Endothelial cell of umbilical vein (primary cell): ENCODE results near the gene TRIM56. TPM values are rescaled to one million over a fixed set of nuclear protein-coding genes. Genes with fewer than 3 reads are reported as not detected.
"Not testable (repeated sequence)": the region's sequence is repeated elsewhere in the genome, so short reads cannot be mapped to it uniquely, and the experiment has no call there.

Source experiments
- BruUV-seq: library from RNA; stranded (reverse); fragments of 400-500 nt; replicated peaks from 2 replicates; lab custom pipeline; 2021; lab: Mats Ljungman, UMichigan
- CTCF ChIA-PET: fragments of 300-600, 350-600 bp; sonication (Branson Sonifier 250); formaldehyde crosslinking; loops from one replicate; lab custom pipeline; 2021; ENCODE audit warnings: antibody characterized with exemption, inconsistent platforms; lab: Charles Lee
- POLR2A ChIA-PET: fragments of 300-600, 350-600 bp; sonication (Branson Sonifier 250); formaldehyde crosslinking; loops from one replicate; lab custom pipeline; 2021; ENCODE audit warnings: antibody characterized with exemption, inconsistent platforms; lab: Charles Lee
- DNase-seq: peaks from one replicate; pipeline ENCODE4 v3.0.0-alpha.2; 2011; ENCODE audit warnings: low read depth, low spot score
- FAIRE-seq: peaks from 2 replicates; lab custom pipeline; 2011; peaks lifted over from hg19 to GRCh38; lab: Jason Lieb, UNC
- H2AFZ ChIP-seq: 2 replicates; pipeline ENCODE4 v1.6.0; 2012; ENCODE audit warnings: low read depth, low read length, control low read depth, inconsistent platforms
- H3K27ac ChIP-seq: 2 replicates; pipeline ENCODE4 v1.5.1; 2011; ENCODE audit warnings: low read depth, mild to moderate bottlenecking, control low read depth, low read length, moderate library complexity; ENCODE audit not compliant: insufficient read depth
- H3K27me3 ChIP-seq, 2 experiments: 2 replicates each; pipeline versions ENCODE4 v1.6.0 to v1.6.1; 2011; ENCODE audit warnings: low read length in 2 of 2, mixed read lengths in 1 of 2; ENCODE audit not compliant: control insufficient read depth in 2 of 2, insufficient read depth in 2 of 2
- H3K36me3 ChIP-seq, 2 experiments: 2 replicates in 1 of 2; 3 replicates in 1 of 2; pipeline ENCODE4 v1.5.1; 2011; ENCODE audit warnings: low read length in 2 of 2, mild to moderate bottlenecking in 1 of 2, moderate library complexity in 1 of 2; ENCODE audit not compliant: control insufficient read depth in 2 of 2, insufficient read depth in 2 of 2; ENCODE audit errors: extremely low read depth in 1 of 2
- H3K4me1 ChIP-seq: 3 replicates; pipeline ENCODE4 v1.5.1; 2011; ENCODE audit warnings: mild to moderate bottlenecking, low read length; ENCODE audit not compliant: control insufficient read depth, insufficient read depth; ENCODE audit errors: extremely low read depth
- H3K4me2 ChIP-seq: 2 replicates; pipeline ENCODE4 v1.6.1; 2011; ENCODE audit warnings: low read length, control low read depth, mixed read lengths; ENCODE audit not compliant: insufficient read depth
- H3K4me3 ChIP-seq, 3 experiments: fragments of 200-600 bp in 1 of 3; sonication (generic), shearing (Covaris generic) in 1 of 3; replicated peaks in 1 of 3; 2 replicates each; pipeline ENCODE4 v1.5.1; 2011 to 2016; ENCODE audit warnings: control low read depth in 3 of 3, low read length in 3 of 3, mild to moderate bottlenecking in 2 of 3, inconsistent platforms in 1 of 3, low read depth in 1 of 3, moderate library complexity in 1 of 3; ENCODE audit not compliant: insufficient read depth in 1 of 3
- H3K79me2 ChIP-seq: 2 replicates; pipeline ENCODE4 v1.6.0; 2012; ENCODE audit warnings: low read length, inconsistent platforms; ENCODE audit not compliant: control insufficient read depth, insufficient read depth
- H3K9ac ChIP-seq: replicated peaks from 2 replicates; pipeline ENCODE3; 2011; ENCODE audit warnings: low read length, control low read depth; ENCODE audit not compliant: insufficient read depth; ENCODE audit errors: extremely low read depth
- H3K9me1 ChIP-seq: replicated peaks from 3 replicates; pipeline ENCODE4 v1.6.0; 2011; ENCODE audit warnings: mild to moderate bottlenecking, low read length; ENCODE audit not compliant: control insufficient read depth, insufficient read depth; ENCODE audit errors: extremely low read depth
- H3K9me3 ChIP-seq: replicated peaks from 2 replicates; pipeline ENCODE4 v1.5.1; 2012; ENCODE audit warnings: low read length, inconsistent platforms; ENCODE audit not compliant: control insufficient read depth, insufficient read depth
- H4K20me1 ChIP-seq: replicated peaks from 2 replicates; pipeline ENCODE3; 2011; ENCODE audit warnings: mild to moderate bottlenecking, low read length; ENCODE audit not compliant: control insufficient read depth, insufficient read depth; ENCODE audit errors: extremely low read depth
- EZH2 ChIP-seq: IDR thresholded peaks from 2 replicates; pipeline ENCODE4 v1.6.1; 2012; ENCODE audit warnings: borderline replicate concordance, low read depth, mild to moderate bottlenecking, moderate library complexity, low read length, inconsistent platforms; ENCODE audit not compliant: severe bottlenecking
- FOS ChIP-seq: IDR thresholded peaks from 2 replicates; pipeline ENCODE4 v1.6.1; 2011; ENCODE audit warnings: mild to moderate bottlenecking, low read length, moderate library complexity, borderline replicate concordance; ENCODE audit not compliant: insufficient read depth
- GATA2 ChIP-seq: IDR thresholded peaks from 2 replicates; pipeline ENCODE4 v1.7.0; 2011; ENCODE audit warnings: low read depth, mild to moderate bottlenecking, moderate library complexity, mixed read lengths, low read length; ENCODE audit not compliant: insufficient read length, insufficient read depth
- JUN ChIP-seq: IDR thresholded peaks from 2 replicates; pipeline ENCODE4 v1.6.1; 2011; ENCODE audit warnings: borderline replicate concordance, low read depth; ENCODE audit not compliant: insufficient read length, insufficient read depth
- MAX ChIP-seq: IDR thresholded peaks from 2 replicates; pipeline ENCODE4 v1.6.1; 2011; ENCODE audit not compliant: insufficient read depth, insufficient read length
- MYC ChIP-seq: IDR thresholded peaks from one replicate; pipeline ENCODE4 v1.6.1; 2011; ENCODE audit warnings: mild to moderate bottlenecking, low read depth, low read length
- POLR2A ChIP-seq: IDR thresholded peaks from 2 replicates; pipeline ENCODE4 v1.6.1; 2012; ENCODE audit warnings: low read depth, mild to moderate bottlenecking, control low read depth, low read length
- POLR2AphosphoS5 ChIP-seq: IDR thresholded peaks from 2 replicates; pipeline ENCODE4 v1.6.1; 2012; ENCODE audit warnings: low read depth, mild to moderate bottlenecking, control low read depth, low read length, moderate library complexity; ENCODE audit not compliant: insufficient read depth
- dilution Hi-C: fragments of 300-500 bp; cut with MboI; formaldehyde crosslinking; loops from one replicate; pipeline ENCODE4 v1.15.0; 2019; ENCODE audit warnings: low sequenced_read_pairs; ENCODE audit not compliant: extremely low pct_ligation_motif_present
- intact Hi-C: fragments of 100-400 bp; cut with micrococcal nuclease; formaldehyde crosslinking; loops from one replicate; pipeline ENCODE4 v1.10.0; 2022
- polyA plus RNA-seq, 4 experiments: library from polyadenylated mRNA; depleted of rRNA in 3 of 4; stranded (reverse) in 3 of 4; unstranded in 1 of 4; fragments of >200 nt; gene quantifications; 2 replicates each; pipeline versions ENCODE4 v1.2.1 to v1.2.3, GENCODE V29; 2011 to 2012; ENCODE audit warnings: missing spikeins in 1 of 4
- total RNA-seq: library from RNA; stranded (reverse); gene quantifications from 2 replicates; pipeline ENCODE4 v1.2.3, GENCODE V29; 2021
- TF ChIP-seq, protein P1 (sequence below), 2 donors: IDR thresholded peaks; 1 replicate in 1 of 2; 2 replicates in 1 of 2; pipeline ENCODE4 v1.5.1; 2011; ENCODE audit warnings: low read length in 2 of 2, mild to moderate bottlenecking in 2 of 2, moderate library complexity in 2 of 2, control low read depth in 1 of 2, inconsistent platforms in 1 of 2, low read depth in 1 of 2; ENCODE audit not compliant: insufficient read depth in 1 of 2; ENCODE audit errors: extremely low read depth in 1 of 2

TRIM56 gene
- total and polyA plus RNA-seq, 2 donors (not counting 3 experiments of a cell fraction or from before 2014, with no cell fraction given), result 2.3 to 25.1 TPM

GRCh38 chr7:101060992-101061391 is 24.3 kb upstream of the TRIM56 start:
- FAIRE-seq (no peak), DNase-seq (no peak)
- Histone ChIP-seq H3K4me1 (no peaks in the 10 kb centered on the region), H2AFZ (no peak overlapping the region), H3K27me3 (peaks cover under 1 to 2% of the 10 kb centered on the region in 2 experiments), H3K9ac (no peak overlapping the region), H3K9me1 (no peaks in the 10 kb centered on the region), H3K4me2 (no peak overlapping the region), H3K27ac (no peak overlapping the region), H3K4me3 (no peak overlapping the region), H4K20me1 (no peaks in the 10 kb centered on the region), H3K9me3 (no peaks in the 10 kb centered on the region), H3K79me2 (no peaks in the 10 kb centered on the region), H3K36me3 (no peaks in the 10 kb centered on the region)
- no peak for TF ChIP-seq FOS
- no peak for TF ChIP-seq JUN
- TF ChIP-seq EZH2, result no peak
- TF ChIP-seq MAX, result no peak
- no peak for TF ChIP-seq POLR2AphosphoS5
- TF ChIP-seq, protein P1, sequence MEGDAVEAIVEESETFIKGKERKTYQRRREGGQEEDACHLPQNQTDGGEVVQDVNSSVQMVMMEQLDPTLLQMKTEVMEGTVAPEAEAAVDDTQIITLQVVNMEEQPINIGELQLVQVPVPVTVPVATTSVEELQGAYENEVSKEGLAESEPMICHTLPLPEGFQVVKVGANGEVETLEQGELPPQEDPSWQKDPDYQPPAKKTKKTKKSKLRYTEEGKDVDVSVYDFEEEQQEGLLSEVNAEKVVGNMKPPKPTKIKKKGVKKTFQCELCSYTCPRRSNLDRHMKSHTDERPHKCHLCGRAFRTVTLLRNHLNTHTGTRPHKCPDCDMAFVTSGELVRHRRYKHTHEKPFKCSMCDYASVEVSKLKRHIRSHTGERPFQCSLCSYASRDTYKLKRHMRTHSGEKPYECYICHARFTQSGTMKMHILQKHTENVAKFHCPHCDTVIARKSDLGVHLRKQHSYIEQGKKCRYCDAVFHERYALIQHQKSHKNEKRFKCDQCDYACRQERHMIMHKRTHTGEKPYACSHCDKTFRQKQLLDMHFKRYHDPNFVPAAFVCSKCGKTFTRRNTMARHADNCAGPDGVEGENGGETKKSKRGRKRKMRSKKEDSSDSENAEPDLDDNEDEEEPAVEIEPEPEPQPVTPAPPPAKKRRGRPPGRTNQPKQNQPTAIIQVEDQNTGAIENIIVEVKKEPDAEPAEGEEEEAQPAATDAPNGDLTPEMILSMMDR (IDR thresholded peaks at IDR 0.05; ENCODE audit: extremely low read depth in 1 of 2, insufficient read depth in 1 of 2, low read depth in 1 of 2, low read length in 2 of 2), result no peak
- no peak for TF ChIP-seq MYC
- TF ChIP-seq GATA2, result no peak
- TF ChIP-seq POLR2A, result no peak
- BruUV-seq, result no TSS peak
- dilution Hi-C loops, result no loop called here
- CTCF ChIA-PET, result interaction anchor here (2.4 to 4.6 kb wide), 2 partner anchors 16 to 166 kb away, joined by 14 to 44 read pairs; partner anchors contain the start of gene ACHE
- POLR2A ChIA-PET, result no interaction called here
- intact Hi-C loops, result no loop called here

GRCh38 chr7:101064176-101064550 is 21.1 kb upstream of the TRIM56 start:
- H3K4me2 ChIP-seq, FAIRE-seq, H3K9me1 ChIP-seq, dilution Hi-C loops, H3K4me1 ChIP-seq, H3K4me3 ChIP-seq, POLR2A ChIA-PET, H3K79me2 ChIP-seq, H2AFZ ChIP-seq, H3K9ac ChIP-seq, H3K27ac ChIP-seq, H3K27me3 ChIP-seq, H4K20me1 ChIP-seq, H3K36me3 ChIP-seq, H3K9me3 ChIP-seq, intact Hi-C loops, DNase-seq, BruUV-seq: not testable (repeated sequence)
- CTCF ChIA-PET, result interaction anchor here (1.1 kb wide), 1 partner anchor 12 kb away, joined by 3 read pairs; no protein-coding TSS in a partner anchor

GRCh38 chr7:101065162-101065561 is 20.1 kb upstream of the TRIM56 start:
- H3K27ac ChIP-seq, POLR2A ChIA-PET, BruUV-seq, H3K4me1 ChIP-seq, H3K9me1 ChIP-seq, FAIRE-seq, H3K4me2 ChIP-seq, H3K79me2 ChIP-seq, H2AFZ ChIP-seq, H3K9me3 ChIP-seq, H3K4me3 ChIP-seq, H4K20me1 ChIP-seq, DNase-seq, H3K9ac ChIP-seq, H3K36me3 ChIP-seq, dilution Hi-C loops, H3K27me3 ChIP-seq, intact Hi-C loops: not testable (repeated sequence)
- CTCF ChIA-PET, result interaction anchor here (1.1 to 1.2 kb wide), 2 partner anchors 11 to 170 kb away, joined by 3 to 6 read pairs; partner anchors contain the start of gene ACHE
